22Rv1 (cell line): ENCODE data around the gene SH3PXD2A.

ENCODE experiments used
- CTCF ChIP-seq: fragments of 450-650 bp; IDR thresholded peaks from 2 replicates; pipeline ENCODE4 v1.5.1; 2017; ENCODE audit warnings: mild to moderate bottlenecking
- ZFX ChIP-seq: fragments of 450-650 bp; IDR thresholded peaks from 2 replicates; pipeline ENCODE4 v1.6.1; 2017; ENCODE audit warnings: antibody characterized with exemption, borderline replicate concordance

DNA sequence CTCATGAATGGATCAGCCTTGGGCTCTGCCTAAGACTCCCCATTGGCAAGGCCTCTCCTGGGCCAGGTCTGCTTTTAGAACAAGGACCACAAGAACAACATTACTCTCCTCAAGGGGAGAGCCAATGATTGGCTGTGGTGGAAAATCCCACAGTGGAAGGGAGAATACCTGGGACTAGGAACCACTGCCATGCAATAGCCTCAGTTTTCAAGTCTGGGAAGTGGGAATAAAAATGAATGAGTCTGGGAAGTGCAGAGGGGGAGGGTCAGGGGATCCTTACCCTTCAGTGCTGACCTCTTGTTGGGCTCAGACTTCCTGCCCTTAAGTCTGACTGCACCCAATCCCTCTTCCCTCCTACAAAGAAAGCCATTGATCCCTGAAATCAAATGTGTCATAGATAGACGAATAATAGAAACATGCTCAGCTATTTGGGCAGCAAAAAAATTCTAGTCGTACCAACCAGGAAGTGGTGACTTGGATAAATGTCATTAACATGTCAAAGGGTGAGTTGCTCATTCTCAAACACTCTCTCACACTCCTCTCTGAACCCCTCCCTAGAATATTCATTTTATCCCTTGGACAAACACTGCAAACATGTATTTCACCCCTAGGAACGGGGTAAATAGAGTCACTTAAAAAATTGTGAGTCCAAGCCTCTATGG lies 123.6 kb downstream of the SH3PXD2A start:
- no peak for TF ChIP-seq CTCF
- TF ChIP-seq ZFX = no peak
